ENCODE measurements around the gene RAD51B.

DNA sequence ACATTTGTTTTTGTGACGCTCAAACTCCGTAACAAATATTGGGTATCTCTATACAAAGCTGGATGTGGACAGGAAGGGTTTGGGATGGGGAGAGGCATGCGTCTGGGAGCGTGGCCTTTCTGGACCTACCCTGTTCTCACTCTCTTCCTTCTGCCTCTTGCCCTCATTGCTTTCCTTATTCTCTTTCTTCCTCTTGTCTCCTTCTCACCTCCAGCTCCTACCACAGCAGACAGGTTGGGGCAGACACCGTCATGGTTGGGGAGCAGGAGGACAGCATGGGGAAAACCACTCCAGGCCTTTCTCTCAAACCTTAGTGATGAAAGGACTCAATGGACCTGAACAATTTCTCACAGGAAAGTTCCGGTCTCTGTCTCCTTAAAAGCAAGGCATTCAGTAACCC is 465.3 kb downstream of the RAD51B start:
- TF ChIP-seq EZH2 (IDR thresholded peaks at IDR 0.05; ENCODE audit: borderline replicate concordance): no peak
- TF ChIP-seq CTCF (IDR thresholded peaks at IDR 0.05; ENCODE audit: poor library complexity): no peak

Measured in hepatocyte (in vitro differentiated cells).